Stimulated activated CD8-positive, alpha-beta memory T cell treated with anti-CD3 and anti-CD28 coated beads, Interleukin-4, amount 100 ng/mL, for 24 hours (primary cell): ENCODE data around the gene LRRC57.
A peak's percentile ranks its signal among the peaks of the same experiment; 100 is the strongest.

Experiments used
- DNase-seq: peaks from one replicate; pipeline ENCODE4 v3.0.0-alpha.2; 2020; ENCODE audit warnings: low read depth

Gene LRRC57

GRCh38 chr15:42490671-42491538 lies 57.7 kb downstream of the LRRC57 start, which contains the start of gene ZNF106:
TSS of gene ZNF106 (minus strand) at chr15:42491141. CDS start at chr15:42472289, 18,852 bp downstream.
- peak; percentile 78 for DNase-seq

- DNase-seq, result no peak
Observed at GRCh38 chr15:42490291-42490670, 58.3 kb downstream of the LRRC57 start.
